GM12878 (cell line): ENCODE data around the gene PRKG1. TPM values are rescaled to one million over a fixed set of nuclear protein-coding genes. Genes with fewer than 3 reads are reported as not detected.

Source experiments
- ATAC-seq: fragments of 200-7000 bp; cut with Tn5 transposase; 3 replicates; pipeline ENCODE4 v1.9.1; 2020; ENCODE audit warnings: mild to moderate bottlenecking, moderate library complexity
- BruUV-seq: library from RNA; stranded (reverse); fragments of 400-500 nt; replicated peaks from 2 replicates; lab custom pipeline; 2021; lab: Mats Ljungman, UMichigan
- CTCF ChIA-PET: fragments of 300-600 bp; sonication (Branson Sonifier 250); formaldehyde crosslinking; extraction: SDS; loops from one replicate; lab custom pipeline; 2021; ENCODE audit warnings: inconsistent platforms; lab: Yijun Ruan, JAX
- POLR2A ChIA-PET: fragments of 350-600 bp; formaldehyde crosslinking; extraction: SDS; loops from one replicate; lab custom pipeline; 2021; ENCODE audit warnings: inconsistent platforms; lab: Charles Lee
- RAD21 ChIA-PET: fragments of 300-600 bp; sonication (Branson Sonifier 250); formaldehyde crosslinking; loops from one replicate; lab custom pipeline; 2023; ENCODE audit warnings: antibody characterized with exemption; ENCODE audit not compliant: unreplicated experiment; lab: Charles Lee
- SMC1A ChIA-PET: fragments of 300-600 bp; sonication (Branson Sonifier 250); formaldehyde crosslinking; loops from one replicate; lab custom pipeline; 2023; ENCODE audit not compliant: unreplicated experiment, uncharacterized antibody; lab: Charles Lee
- DNase-seq: peaks from one replicate; pipeline ENCODE4 v3.0.0-alpha.2; 2011; ENCODE audit warnings: low read depth, low spot score
- FAIRE-seq: peaks from 3 replicates; lab custom pipeline; 2011; peaks lifted over from hg19 to GRCh38; lab: Jason Lieb, UNC
- H2AFZ ChIP-seq: 2 replicates; pipeline ENCODE4 v1.6.0; 2011; ENCODE audit warnings: low read depth, low read length, control low read depth; ENCODE audit not compliant: control insufficient read depth
- H3K27ac ChIP-seq: 2 replicates; pipeline ENCODE4 v1.5.1; 2011; ENCODE audit warnings: control low read depth; ENCODE audit not compliant: control insufficient read depth, insufficient read depth
- H3K27me3 ChIP-seq, 2 experiments: replicated peaks in 1 of 2; 2 replicates each; pipeline versions ENCODE4 v1.6.0 to v1.6.1; 2011; ENCODE audit warnings: low read length in 1 of 2; ENCODE audit not compliant: control insufficient read depth in 2 of 2, insufficient read depth in 2 of 2
- H3K36me3 ChIP-seq, 2 experiments: 2 replicates each; pipeline ENCODE4 v1.5.1; 2011; ENCODE audit warnings: low read length in 1 of 2; ENCODE audit not compliant: control insufficient read depth in 2 of 2, insufficient read depth in 2 of 2
- H3K4me1 ChIP-seq: 2 replicates; pipeline ENCODE4 v1.6.1; 2011; ENCODE audit warnings: mild to moderate bottlenecking, low read length, moderate library complexity, mixed read lengths; ENCODE audit not compliant: control insufficient read depth, insufficient read depth
- H3K4me2 ChIP-seq: 2 replicates; pipeline ENCODE4 v1.6.0; 2011; ENCODE audit warnings: control low read depth; ENCODE audit not compliant: control insufficient read depth, insufficient read depth
- H3K4me3 ChIP-seq: fragments of 200-600 bp; sonication (generic); 2 replicates; pipeline ENCODE4 v1.5.1; 2016
- H3K79me2 ChIP-seq: 2 replicates; pipeline ENCODE4 v1.6.0; 2011; ENCODE audit warnings: low read length; ENCODE audit not compliant: control insufficient read depth, insufficient read depth
- H3K9ac ChIP-seq: 2 replicates; pipeline ENCODE4 v1.8.0; 2011; ENCODE audit warnings: low read length, control low read depth, mixed read lengths; ENCODE audit not compliant: control insufficient read depth, insufficient read depth
- H3K9me3 ChIP-seq: replicated peaks from 3 replicates; pipeline ENCODE4 v1.5.1; 2011; ENCODE audit warnings: mild to moderate bottlenecking, low read length; ENCODE audit not compliant: control insufficient read depth, insufficient read depth
- H4K20me1 ChIP-seq: 2 replicates; pipeline ENCODE4 v1.6.0; 2011; ENCODE audit not compliant: control insufficient read depth, insufficient read depth
- CHD1 ChIP-seq: IDR thresholded peaks from 2 replicates; pipeline ENCODE4 v1.6.1; 2012; ENCODE audit warnings: low read depth, low read length, improper control_type of control experiment
- CREM ChIP-seq: IDR thresholded peaks from 2 replicates; pipeline ENCODE4 v1.6.1; 2014; ENCODE audit warnings: antibody characterized with exemption, low read depth
- PAX8 ChIP-seq: fragments of 450-650 bp; IDR thresholded peaks from 2 replicates; pipeline ENCODE4 v1.6.1; 2017; ENCODE audit warnings: mild to moderate bottlenecking, moderate library complexity
- POU2F2 ChIP-seq: IDR thresholded peaks from 3 replicates; pipeline ENCODE4 v1.6.1; 2011; ENCODE audit warnings: low read depth, mild to moderate bottlenecking, low read length, borderline replicate concordance
- RB1 ChIP-seq: fragments of 450-650 bp; formaldehyde crosslinking; IDR thresholded peaks from 2 replicates; pipeline ENCODE4 v1.6.1; 2017; ENCODE audit warnings: mild to moderate bottlenecking, borderline replicate concordance
- SMAD5 ChIP-seq: IDR thresholded peaks from 2 replicates; pipeline ENCODE4 v1.6.1; 2016; ENCODE audit warnings: antibody characterized with exemption, low read depth
- SMC3 ChIP-seq: IDR thresholded peaks from 2 replicates; pipeline ENCODE4 v1.6.1; 2011; ENCODE audit warnings: low read length, improper control_type of control experiment, borderline replicate concordance
- TAF1 ChIP-seq: IDR thresholded peaks from 2 replicates; pipeline ENCODE4 v1.6.1; 2011; ENCODE audit warnings: mild to moderate bottlenecking, low read depth, low read length, borderline replicate concordance
- ZBED1 ChIP-seq: IDR thresholded peaks from 2 replicates; pipeline ENCODE4 v1.6.1; 2016; ENCODE audit warnings: borderline replicate concordance
- WGBS: methylation state at CpG from one replicate; pipeline ENCODE4 v1.1.6; 2016; ENCODE audit warnings: low lambda C conversion rate; ENCODE audit not compliant: insufficient replicate concordance, insufficient coverage; ENCODE audit errors: missing lambda C conversion rate; 5-methylcytosine and 5-hydroxymethylcytosine counted together
- in situ Hi-C: fragments of 300-500 bp; cut with MboI; formaldehyde crosslinking; loops from 9 replicates; pipeline ENCODE4 v1.14.3; 2018; ENCODE audit warnings: mixed read lengths
- intact Hi-C: fragments of 100-400 bp; cut with micrococcal nuclease; formaldehyde crosslinking; loops from one replicate; pipeline ENCODE4 v1.14.2; 2022; ENCODE audit not compliant: unreplicated experiment
- polyA plus RNA-seq, 11 experiments: library from polyadenylated mRNA; depleted of rRNA in 4 of 11; unstranded in 6 of 11; stranded (reverse) in 5 of 11; fragments of >200 nt; fragmentation: Nextera tagmentation in 4 of 11; fragmentation: Illumina TruSeq in 1 of 11; extraction: Ambion mirVana in 4 of 11; extraction: Trizol in 1 of 11; gene quantifications; 1 replicate in 1 of 11; 2 replicates in 10 of 11; pipeline versions ENCODE4 v1.2.1 to v1.2.3, GENCODE V29; 2011 to 2016; ENCODE audit warnings: inconsistent platforms in 2 of 11, missing spikeins in 2 of 11, low read depth in 1 of 11
- total RNA-seq, 4 experiments: library from RNA; depleted of rRNA in 3 of 4; stranded (reverse); fragments of >200 nt in 3 of 4; fragmentation: Illumina TruSeq in 1 of 4; extraction: Trizol in 1 of 4; gene quantifications; 2 replicates each; pipeline versions ENCODE4 v1.2.1 to v1.2.3, GENCODE V29; 2013 to 2021
- TF ChIP-seq, protein P1 (sequence below): IDR thresholded peaks from 2 replicates; pipeline ENCODE4 v1.6.1; 2012; ENCODE audit warnings: mild to moderate bottlenecking, low read depth, low read length
- TF ChIP-seq, protein P2 (sequence below): IDR thresholded peaks from 2 replicates; pipeline ENCODE4 v1.6.1; 2012; ENCODE audit warnings: low read depth, low read length, improper control_type of control experiment
- TF ChIP-seq, protein P3 (sequence below): fragments of 450-650 bp; IDR thresholded peaks from 2 replicates; pipeline ENCODE4 v1.6.1; 2017; ENCODE audit warnings: mild to moderate bottlenecking, low read depth, inconsistent platforms; ENCODE audit not compliant: poor library complexity, severe bottlenecking

The PRKG1 gene
- total and polyA plus RNA-seq, 10 of the 15 experiments (the other 5 are each of a cell fraction or from before 2014, with no cell fraction given), result 0.04 to 0.05 TPM; not detected in 8

DNA sequence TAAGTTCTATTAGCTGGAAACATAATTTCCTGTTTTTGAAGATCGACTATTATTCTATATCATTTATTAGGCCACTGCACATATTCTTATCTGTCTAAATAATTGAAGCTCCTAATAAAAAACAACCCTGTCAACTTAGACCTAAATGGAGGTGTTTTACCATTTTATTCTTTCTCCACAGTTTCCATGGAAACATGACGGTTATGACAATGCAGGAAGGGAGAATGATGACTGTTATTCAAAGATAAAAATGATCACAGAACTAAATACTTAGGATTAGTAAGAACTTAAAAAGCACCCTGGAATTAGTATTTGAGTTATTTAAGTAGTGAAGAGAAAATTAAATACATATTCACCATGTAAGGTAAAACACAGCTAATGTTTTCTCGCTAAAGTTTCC is 1119.9 kb downstream of the PRKG1 start:
- H3K27me3 ChIP-seq, result no peaks in the 10 kb centered on the region
- no peak for FAIRE-seq
- in situ Hi-C loops, result no loop called here

DNA sequence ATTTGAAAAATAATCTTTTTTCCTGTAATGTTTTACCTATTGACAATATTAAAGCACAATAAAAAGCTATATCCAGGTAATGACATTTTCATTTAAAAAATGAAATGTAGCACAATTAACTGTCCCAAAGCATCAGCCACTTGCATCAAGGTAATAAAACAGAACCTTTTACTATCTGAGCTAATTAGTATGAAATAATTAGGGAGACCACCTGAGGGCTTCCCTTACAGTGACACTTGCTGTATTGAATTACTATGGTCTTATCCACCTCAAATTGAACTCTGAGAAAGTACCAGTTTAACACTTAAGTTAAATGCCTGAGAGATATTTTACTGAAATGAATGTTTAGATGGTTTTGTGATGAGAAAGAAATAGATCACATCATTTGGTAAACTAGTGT is 1120.4 kb downstream of the PRKG1 start:
- H3K4me1 ChIP-seq, result no peaks in the 10 kb centered on the region
- no peak overlapping the region for H3K4me3 ChIP-seq
- ChIA-PET POLR2A (no interaction called here), RAD21 (no interaction called here), CTCF (interaction anchor here (0.8 to 1.5 kb wide), 2 partner anchors 22 to 805 kb away, joined by 3 read pairs; no protein-coding TSS in a partner anchor), SMC1A (interaction anchor here (2.4 kb wide), 1 partner anchor 22 kb away, joined by 6 read pairs; no protein-coding TSS in a partner anchor)
- in situ Hi-C loops, result no loop called here
- DNase-seq (no peak), ATAC-seq (no peak), FAIRE-seq (no peak)
- H3K4me2 ChIP-seq, result no peak overlapping the region
- H3K9me3 ChIP-seq, result no peaks in the 10 kb centered on the region
- H3K27me3 ChIP-seq, result no peaks in the 10 kb centered on the region
- H4K20me1 ChIP-seq, result no peaks in the 10 kb centered on the region
- H3K36me3 ChIP-seq, result no peaks in the 10 kb centered on the region
- no peaks in the 10 kb centered on the region for H3K79me2 ChIP-seq
- intact Hi-C loops, result no loop called here
- no peak overlapping the region for H3K9ac ChIP-seq
- BruUV-seq, result no TSS peak
- H2AFZ ChIP-seq, result no peak overlapping the region
- H3K27ac ChIP-seq, result no peak overlapping the region
- TF ChIP-seq, protein P1, sequence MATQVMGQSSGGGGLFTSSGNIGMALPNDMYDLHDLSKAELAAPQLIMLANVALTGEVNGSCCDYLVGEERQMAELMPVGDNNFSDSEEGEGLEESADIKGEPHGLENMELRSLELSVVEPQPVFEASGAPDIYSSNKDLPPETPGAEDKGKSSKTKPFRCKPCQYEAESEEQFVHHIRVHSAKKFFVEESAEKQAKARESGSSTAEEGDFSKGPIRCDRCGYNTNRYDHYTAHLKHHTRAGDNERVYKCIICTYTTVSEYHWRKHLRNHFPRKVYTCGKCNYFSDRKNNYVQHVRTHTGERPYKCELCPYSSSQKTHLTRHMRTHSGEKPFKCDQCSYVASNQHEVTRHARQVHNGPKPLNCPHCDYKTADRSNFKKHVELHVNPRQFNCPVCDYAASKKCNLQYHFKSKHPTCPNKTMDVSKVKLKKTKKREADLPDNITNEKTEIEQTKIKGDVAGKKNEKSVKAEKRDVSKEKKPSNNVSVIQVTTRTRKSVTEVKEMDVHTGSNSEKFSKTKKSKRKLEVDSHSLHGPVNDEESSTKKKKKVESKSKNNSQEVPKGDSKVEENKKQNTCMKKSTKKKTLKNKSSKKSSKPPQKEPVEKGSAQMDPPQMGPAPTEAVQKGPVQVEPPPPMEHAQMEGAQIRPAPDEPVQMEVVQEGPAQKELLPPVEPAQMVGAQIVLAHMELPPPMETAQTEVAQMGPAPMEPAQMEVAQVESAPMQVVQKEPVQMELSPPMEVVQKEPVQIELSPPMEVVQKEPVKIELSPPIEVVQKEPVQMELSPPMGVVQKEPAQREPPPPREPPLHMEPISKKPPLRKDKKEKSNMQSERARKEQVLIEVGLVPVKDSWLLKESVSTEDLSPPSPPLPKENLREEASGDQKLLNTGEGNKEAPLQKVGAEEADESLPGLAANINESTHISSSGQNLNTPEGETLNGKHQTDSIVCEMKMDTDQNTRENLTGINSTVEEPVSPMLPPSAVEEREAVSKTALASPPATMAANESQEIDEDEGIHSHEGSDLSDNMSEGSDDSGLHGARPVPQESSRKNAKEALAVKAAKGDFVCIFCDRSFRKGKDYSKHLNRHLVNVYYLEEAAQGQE, result no peak
- no peak for TF ChIP-seq RB1
- no peak for TF ChIP-seq ZBED1
- TF ChIP-seq, protein P2, sequence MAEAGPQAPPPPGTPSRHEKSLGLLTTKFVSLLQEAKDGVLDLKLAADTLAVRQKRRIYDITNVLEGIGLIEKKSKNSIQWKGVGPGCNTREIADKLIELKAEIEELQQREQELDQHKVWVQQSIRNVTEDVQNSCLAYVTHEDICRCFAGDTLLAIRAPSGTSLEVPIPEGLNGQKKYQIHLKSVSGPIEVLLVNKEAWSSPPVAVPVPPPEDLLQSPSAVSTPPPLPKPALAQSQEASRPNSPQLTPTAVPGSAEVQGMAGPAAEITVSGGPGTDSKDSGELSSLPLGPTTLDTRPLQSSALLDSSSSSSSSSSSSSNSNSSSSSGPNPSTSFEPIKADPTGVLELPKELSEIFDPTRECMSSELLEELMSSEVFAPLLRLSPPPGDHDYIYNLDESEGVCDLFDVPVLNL, result no peak
- TF ChIP-seq CREM, result no peak
- TF ChIP-seq, protein P3, sequence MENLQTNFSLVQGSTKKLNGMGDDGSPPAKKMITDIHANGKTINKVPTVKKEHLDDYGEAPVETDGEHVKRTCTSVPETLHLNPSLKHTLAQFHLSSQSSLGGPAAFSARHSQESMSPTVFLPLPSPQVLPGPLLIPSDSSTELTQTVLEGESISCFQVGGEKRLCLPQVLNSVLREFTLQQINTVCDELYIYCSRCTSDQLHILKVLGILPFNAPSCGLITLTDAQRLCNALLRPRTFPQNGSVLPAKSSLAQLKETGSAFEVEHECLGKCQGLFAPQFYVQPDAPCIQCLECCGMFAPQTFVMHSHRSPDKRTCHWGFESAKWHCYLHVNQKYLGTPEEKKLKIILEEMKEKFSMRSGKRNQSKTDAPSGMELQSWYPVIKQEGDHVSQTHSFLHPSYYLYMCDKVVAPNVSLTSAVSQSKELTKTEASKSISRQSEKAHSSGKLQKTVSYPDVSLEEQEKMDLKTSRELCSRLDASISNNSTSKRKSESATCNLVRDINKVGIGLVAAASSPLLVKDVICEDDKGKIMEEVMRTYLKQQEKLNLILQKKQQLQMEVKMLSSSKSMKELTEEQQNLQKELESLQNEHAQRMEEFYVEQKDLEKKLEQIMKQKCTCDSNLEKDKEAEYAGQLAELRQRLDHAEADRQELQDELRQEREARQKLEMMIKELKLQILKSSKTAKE, result no peak
- TF ChIP-seq TAF1, result no peak

More for the DNA sequence above, 1119.9 kb downstream of the PRKG1 start:
- SMC1A ChIA-PET, result interaction anchor here (0.5 to 2.4 kb wide), 2 partner anchors 14 to 22 kb away, joined by 3 to 6 read pairs; no protein-coding TSS in a partner anchor
- no peaks in the 10 kb centered on the region for H3K79me2 ChIP-seq
- no peak for DNase-seq
- no peak overlapping the region for H3K4me3 ChIP-seq
- H3K27ac ChIP-seq, result no peak overlapping the region
- H3K4me2 ChIP-seq, result no peak overlapping the region
- 61% methylated on average over 3 of the region's 3 CpGs for WGBS
- RAD21 ChIA-PET, result no interaction called here
- no peaks in the 10 kb centered on the region for H4K20me1 ChIP-seq
- no peaks in the 10 kb centered on the region for H3K4me1 ChIP-seq
- POLR2A ChIA-PET, result no interaction called here
- no peak overlapping the region for H3K9ac ChIP-seq
- CTCF ChIA-PET, result interaction anchor here (0.8 to 1.5 kb wide), 2 partner anchors 22 to 805 kb away, joined by 3 read pairs; no protein-coding TSS in a partner anchor
- TF ChIP-seq POU2F2 (no peak), SMAD5 (no peak), CHD1 (no peak), SMC3 (no peak), ZBED1 (no peak), PAX8 (no peak)
- H3K9me3 ChIP-seq, result no peaks in the 10 kb centered on the region
- no peaks in the 10 kb centered on the region for H3K36me3 ChIP-seq
- H2AFZ ChIP-seq, result no peak overlapping the region
- no TSS peak for BruUV-seq
- intact Hi-C loops, result no loop called here
- no peak for ATAC-seq
